Thyroid gland (tissue), 4 donors: ENCODE measurements around the gene MYEF2. TPM values are rescaled to one million over a fixed set of nuclear protein-coding genes. Genes with fewer than 3 reads are reported as not detected.

Source experiments
- DNase-seq, 2 donors: peaks; one replicate each; pipeline ENCODE4 v3.0.0-alpha.2; 2019
- H3K27ac ChIP-seq, 3 donors: fragments of 200-600 bp; sonication (generic); 1 replicate in 2 of 3; 2 replicates in 1 of 3; pipeline ENCODE4 v1.5.1; 2016 to 2019; ENCODE audit warnings: mild to moderate bottlenecking in 1 of 3, moderate library complexity in 1 of 3
- H3K27me3 ChIP-seq: fragments of 200-600 bp; sonication (generic); one replicate; pipeline ENCODE4 v1.5.1; 2019
- H3K36me3 ChIP-seq, 2 donors: fragments of 200-600 bp; sonication (generic); one replicate each; pipeline ENCODE4 v1.5.1; 2016 to 2019
- H3K4me1 ChIP-seq, 2 donors: fragments of 200-600 bp; sonication (generic); one replicate each; pipeline ENCODE4 v1.5.1; 2017 to 2019
- H3K4me3 ChIP-seq, 3 donors: fragments of 200-600 bp; sonication (generic); replicated peaks in 1 of 3; 1 replicate in 2 of 3; 2 replicates in 1 of 3; pipeline ENCODE4 v1.5.1; 2016; ENCODE audit warnings: mild to moderate bottlenecking in 1 of 3
- H3K9me3 ChIP-seq: fragments of 200-600 bp; sonication (generic); one replicate; pipeline ENCODE4 v1.5.1; 2017
- POLR2A ChIP-seq, 2 donors: fragments of 450-650 bp; IDR thresholded peaks; one replicate each; pipeline ENCODE4 v1.6.1; 2017; ENCODE audit warnings: antibody characterized with exemption in 2 of 2, mild to moderate bottlenecking in 2 of 2, moderate library complexity in 1 of 2
- WGBS, 2 donors: methylation state at CpG; one replicate each; pipeline ENCODE4 v1.1.5; 2017; 5-methylcytosine and 5-hydroxymethylcytosine counted together
- intact Hi-C: fragments of 100-400 bp; cut with DNase I; formaldehyde crosslinking; loops from one replicate; pipeline ENCODE4 v1.15.1; 2023
- total RNA-seq, 4 donors: library from RNA; depleted of rRNA; stranded (reverse); fragments of >200 nt; gene quantifications; one replicate each; pipeline ENCODE4 v1.2.3, GENCODE V29; 2016
- TF ChIP-seq, protein P1 (sequence below), 6 experiments: fragments of 200-600 bp in 3 of 6; fragments of 450-650 bp in 3 of 6; sonication (generic) in 3 of 6; IDR thresholded peaks; one replicate each; pipeline ENCODE4 v1.5.1; 2016 to 2019; ENCODE audit warnings: antibody characterized with exemption in 6 of 6, mild to moderate bottlenecking in 2 of 6, inconsistent platforms in 1 of 6, moderate library complexity in 1 of 6

MYEF2 gene
- total RNA-seq, 4 donors from 2014 or later = 6.4 to 19.4 (median 11.9) TPM

DNA sequence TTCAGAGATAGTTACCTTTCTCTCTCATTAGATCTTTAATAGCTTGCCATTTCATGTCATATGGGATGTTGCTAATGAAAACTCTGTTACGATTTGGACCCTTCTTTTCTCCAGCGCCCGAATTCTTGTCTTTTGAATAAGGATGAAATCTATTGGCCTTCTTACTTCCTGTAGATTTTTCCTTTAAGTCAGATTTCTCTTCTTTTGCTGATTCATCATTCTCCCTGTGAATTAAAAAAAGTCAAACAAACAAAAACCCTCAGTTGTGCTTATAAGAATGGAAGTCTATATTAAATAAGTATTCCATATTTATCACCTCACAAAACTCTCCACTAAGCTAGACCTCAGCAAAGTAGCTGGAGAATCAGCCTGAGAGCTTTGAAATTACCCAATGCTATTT lies 9.5 kb downstream of the MYEF2 start:
- Histone ChIP-seq H3K9me3 (no peaks in the 10 kb centered on the region), H3K27ac (no peak overlapping the region), H3K36me3 (no peaks in the 10 kb centered on the region), H3K4me1 (no peaks in the 10 kb centered on the region), H3K27me3 (no peaks in the 10 kb centered on the region), H3K4me3 (no peak overlapping the region)
- DNase-seq = no peak
- WGBS, 2 donors = 61 to 63% methylated on average over 3 of the region's 3 CpGs
- intact Hi-C loops = no loop called here
- no peak for TF ChIP-seq POLR2A (IDR thresholded peaks at IDR 0.05)
- TF ChIP-seq, protein P1, sequence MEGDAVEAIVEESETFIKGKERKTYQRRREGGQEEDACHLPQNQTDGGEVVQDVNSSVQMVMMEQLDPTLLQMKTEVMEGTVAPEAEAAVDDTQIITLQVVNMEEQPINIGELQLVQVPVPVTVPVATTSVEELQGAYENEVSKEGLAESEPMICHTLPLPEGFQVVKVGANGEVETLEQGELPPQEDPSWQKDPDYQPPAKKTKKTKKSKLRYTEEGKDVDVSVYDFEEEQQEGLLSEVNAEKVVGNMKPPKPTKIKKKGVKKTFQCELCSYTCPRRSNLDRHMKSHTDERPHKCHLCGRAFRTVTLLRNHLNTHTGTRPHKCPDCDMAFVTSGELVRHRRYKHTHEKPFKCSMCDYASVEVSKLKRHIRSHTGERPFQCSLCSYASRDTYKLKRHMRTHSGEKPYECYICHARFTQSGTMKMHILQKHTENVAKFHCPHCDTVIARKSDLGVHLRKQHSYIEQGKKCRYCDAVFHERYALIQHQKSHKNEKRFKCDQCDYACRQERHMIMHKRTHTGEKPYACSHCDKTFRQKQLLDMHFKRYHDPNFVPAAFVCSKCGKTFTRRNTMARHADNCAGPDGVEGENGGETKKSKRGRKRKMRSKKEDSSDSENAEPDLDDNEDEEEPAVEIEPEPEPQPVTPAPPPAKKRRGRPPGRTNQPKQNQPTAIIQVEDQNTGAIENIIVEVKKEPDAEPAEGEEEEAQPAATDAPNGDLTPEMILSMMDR (IDR thresholded peaks at IDR 0.05) = no peak

DNA sequence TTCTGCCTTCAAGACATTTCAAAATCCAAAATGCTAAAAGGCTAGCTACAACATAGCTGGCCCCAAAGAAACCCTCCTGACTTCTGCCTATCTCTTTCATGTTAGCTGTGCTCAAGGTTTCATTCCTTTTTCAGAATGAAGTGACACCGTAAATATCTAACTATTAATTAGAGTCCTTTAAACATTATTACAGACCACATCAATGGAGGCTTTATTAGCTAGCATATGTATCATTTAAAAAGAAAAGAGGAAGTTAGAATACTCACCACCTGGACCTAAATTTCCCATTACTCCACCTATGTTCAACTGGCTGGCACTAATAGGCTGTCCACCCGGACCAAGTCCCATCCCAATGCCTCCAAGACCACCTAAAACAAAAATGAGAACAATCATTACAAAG lies 24.6 kb downstream of the MYEF2 start:
- 93 to 99% methylated on average over 2 of the region's 2 CpGs for WGBS, 2 donors
- Histone ChIP-seq H3K36me3 (no peaks in the 10 kb centered on the region), H3K4me1 (no peaks in the 10 kb centered on the region), H3K27ac (no peak overlapping the region), H3K4me3 (no peak overlapping the region), H3K27me3 (no peaks in the 10 kb centered on the region), H3K9me3 (no peaks in the 10 kb centered on the region)
- DNase-seq = no peak
- no peak for TF ChIP-seq POLR2A (IDR thresholded peaks at IDR 0.05)
- intact Hi-C loops = no loop called here

DNA sequence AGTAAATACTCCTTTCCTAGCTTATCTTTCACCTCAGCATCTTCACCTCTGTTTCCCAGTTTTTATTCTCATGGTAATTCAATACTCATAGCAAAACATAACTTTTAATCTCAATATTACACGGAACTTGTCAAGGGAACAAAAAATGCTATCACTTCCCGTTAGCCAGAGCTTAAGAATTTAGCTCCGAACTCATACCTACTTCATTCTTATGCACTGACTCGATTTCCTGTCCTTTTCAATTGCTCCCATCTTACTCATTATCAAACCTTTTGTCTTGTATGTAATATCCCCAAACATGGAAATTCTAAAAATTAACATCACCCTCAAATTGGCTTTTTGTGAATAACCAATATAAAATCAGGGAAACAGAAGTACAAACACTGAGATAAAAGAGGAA lies 28.2 kb downstream of the MYEF2 start:
- H3K27ac ChIP-seq = no peak overlapping the region
- WGBS, 2 donors = 84 to 88% methylated on average over 4 of the region's 4 CpGs
- intact Hi-C loops = no loop called here
- TF ChIP-seq POLR2A (IDR thresholded peaks at IDR 0.05) = no peak
- no peaks in the 10 kb centered on the region for H3K27me3 ChIP-seq
- no peaks in the 10 kb centered on the region for H3K9me3 ChIP-seq
- no peaks in the 10 kb centered on the region for H3K4me1 ChIP-seq
- H3K36me3 ChIP-seq = no peaks in the 10 kb centered on the region
- no peak for DNase-seq
- no peak overlapping the region for H3K4me3 ChIP-seq

DNA sequence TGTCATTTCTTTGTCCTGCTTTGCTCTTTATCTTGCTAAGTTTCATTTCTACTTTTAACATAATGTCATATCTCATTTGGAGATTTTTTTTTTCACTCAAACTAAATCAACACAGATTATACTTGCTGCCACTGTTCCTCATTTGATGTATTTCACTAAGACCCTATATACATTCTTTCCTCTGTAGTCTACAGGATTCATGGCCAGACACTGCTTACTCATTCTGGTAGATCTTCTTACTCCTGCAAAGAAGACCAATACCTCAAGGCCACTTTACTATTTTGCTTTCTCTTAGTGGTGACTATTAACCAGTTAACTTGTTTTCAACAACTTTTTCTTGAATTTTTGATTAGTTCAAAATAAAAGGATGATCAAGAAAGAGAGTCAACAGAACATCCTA lies 30.7 kb downstream of the MYEF2 start:
- Histone ChIP-seq H3K9me3 (no peaks in the 10 kb centered on the region), H3K4me1 (peaks cover 0 to 6% of the 10 kb centered on the region in 2 donors), H3K4me3 (no peak overlapping the region), H3K27me3 (no peaks in the 10 kb centered on the region), H3K36me3 (no peaks in the 10 kb centered on the region), H3K27ac (no peak overlapping the region)
- intact Hi-C loops = no loop called here
- no peak for DNase-seq
- TF ChIP-seq POLR2A (IDR thresholded peaks at IDR 0.05) = no peak
- TF ChIP-seq, protein P1 (IDR thresholded peaks at IDR 0.05) = no peak

DNA sequence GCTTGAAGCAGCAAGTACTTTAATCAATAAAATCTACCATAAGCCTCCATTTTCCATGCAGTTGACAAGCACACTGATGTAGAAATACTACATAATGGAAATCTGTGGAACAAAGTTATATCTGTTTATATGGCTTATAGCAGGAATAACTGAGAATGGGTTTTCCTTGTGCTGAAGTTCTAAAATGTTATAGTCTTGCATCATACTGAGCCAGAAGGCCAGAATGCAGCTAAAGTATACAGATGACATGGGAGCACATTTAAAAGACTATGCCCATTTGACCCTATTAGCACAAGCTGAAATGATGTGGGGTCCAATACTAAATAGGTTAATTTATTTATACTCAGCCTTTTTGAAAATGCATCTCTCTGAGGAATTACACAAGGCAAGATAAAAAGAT lies 32.2 kb downstream of the MYEF2 start:
- Histone ChIP-seq H3K36me3 (no peaks in the 10 kb centered on the region), H3K9me3 (no peaks in the 10 kb centered on the region), H3K27ac (no peak overlapping the region), H3K4me1 (peaks cover 0 to 6% of the 10 kb centered on the region in 2 donors), H3K27me3 (no peaks in the 10 kb centered on the region), H3K4me3 (no peak overlapping the region)
- no peak for DNase-seq
- no peak for TF ChIP-seq POLR2A (IDR thresholded peaks at IDR 0.05)
- TF ChIP-seq, protein P1 (IDR thresholded peaks at IDR 0.05) = no peak
- intact Hi-C loops = no loop called here

DNA sequence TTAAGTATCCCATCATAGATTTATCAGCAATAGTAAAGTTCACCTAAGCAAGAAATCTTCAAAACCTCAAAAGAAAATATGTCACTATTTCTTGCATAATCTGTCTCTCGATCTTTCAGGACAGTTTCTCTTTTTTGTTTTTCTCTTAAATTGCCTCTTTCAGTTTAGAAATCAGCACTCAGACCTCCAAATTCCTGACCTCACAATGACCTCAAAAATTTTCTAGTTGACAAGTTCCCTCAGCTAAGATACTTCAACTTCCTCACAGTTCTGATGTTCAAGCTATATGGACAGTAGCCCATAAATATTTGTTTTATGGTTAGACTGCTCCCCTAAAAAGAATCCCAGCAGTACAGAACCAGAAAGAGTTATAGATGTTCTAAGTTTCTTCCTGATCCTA lies 33.2 kb downstream of the MYEF2 start:
- 33 to 34% methylated on average over 1 of the region's 1 CpG for WGBS, 2 donors
- Histone ChIP-seq H3K27ac (no peak overlapping the region), H3K36me3 (no peaks in the 10 kb centered on the region)

More for the DNA sequence above, 33.2 kb downstream of the MYEF2 start:
- TF ChIP-seq POLR2A (IDR thresholded peaks at IDR 0.05) = no peak
- TF ChIP-seq, protein P1 (IDR thresholded peaks at IDR 0.05) = no peak
- Histone ChIP-seq H3K9me3 (no peaks in the 10 kb centered on the region), H3K27me3 (no peaks in the 10 kb centered on the region), H3K4me1 (peaks cover 0 to 6% of the 10 kb centered on the region in 2 donors), H3K4me3 (no peak overlapping the region)
- no peak for DNase-seq
- intact Hi-C loops = no loop called here
